HG02970 (cell line): ENCODE results near the gene NKX2-3.

Experiments used
- ATAC-seq: cut with Tn5 transposase; IDR thresholded peaks from one replicate; pipeline ENCODE4 v1.9.1; 2021; ENCODE audit warnings: mild to moderate bottlenecking, moderate library complexity, moderate number of reproducible peaks; ENCODE audit not compliant: unreplicated experiment, low FRiP score

Gene NKX2-3

DNA sequence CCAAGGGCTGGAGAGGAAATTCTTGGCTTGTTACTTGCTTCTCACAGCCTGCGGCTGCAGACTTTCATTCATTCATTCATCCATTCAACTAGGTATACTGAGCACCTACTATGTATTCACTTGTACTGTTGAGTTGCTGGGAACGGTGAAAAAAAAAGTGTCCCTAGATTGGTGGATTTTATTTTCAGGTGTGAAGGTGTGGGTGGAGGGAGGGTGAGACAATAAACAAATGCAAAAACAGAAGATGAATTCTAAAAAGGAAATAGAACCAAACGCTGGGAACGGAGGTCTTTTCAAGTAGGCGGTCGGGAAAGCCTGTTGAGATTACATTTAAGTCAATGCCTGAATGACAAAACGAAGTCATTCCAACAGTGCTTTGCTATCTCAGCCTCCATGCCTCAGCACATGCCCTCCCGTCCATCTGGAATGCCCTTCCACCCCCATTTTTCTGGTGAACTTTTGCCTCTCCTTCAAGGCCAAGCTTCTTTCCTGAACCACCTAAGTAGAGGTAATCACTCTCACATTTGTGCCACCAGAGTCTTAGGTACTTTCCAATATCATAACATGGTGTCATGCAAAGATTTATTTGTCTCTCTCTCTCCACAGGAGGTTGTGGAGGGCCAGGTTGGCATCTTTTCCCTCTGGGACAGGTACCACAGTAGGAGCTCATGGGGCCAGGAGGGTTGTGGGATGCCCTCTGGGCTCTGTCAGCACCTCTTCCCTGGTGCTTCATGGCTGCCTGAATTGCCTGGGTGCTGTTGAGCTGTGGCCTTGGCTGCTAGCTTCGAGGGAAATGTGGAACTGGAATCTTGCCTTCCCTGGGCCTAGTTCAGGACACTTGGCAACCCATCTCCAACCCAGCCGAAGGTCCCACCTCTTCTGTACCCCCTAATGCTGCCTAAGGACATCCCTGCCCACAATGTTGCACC lies 5.5 kb downstream of the NKX2-3 start:
- ATAC-seq: no peak

GRCh38 chr10:99539120-99539519 lies 6.4 kb downstream of the NKX2-3 start:
- ATAC-seq: no peak

GRCh38 chr10:99539820-99540219 lies 7.1 kb downstream of the NKX2-3 start:
- no peak for ATAC-seq

DNA sequence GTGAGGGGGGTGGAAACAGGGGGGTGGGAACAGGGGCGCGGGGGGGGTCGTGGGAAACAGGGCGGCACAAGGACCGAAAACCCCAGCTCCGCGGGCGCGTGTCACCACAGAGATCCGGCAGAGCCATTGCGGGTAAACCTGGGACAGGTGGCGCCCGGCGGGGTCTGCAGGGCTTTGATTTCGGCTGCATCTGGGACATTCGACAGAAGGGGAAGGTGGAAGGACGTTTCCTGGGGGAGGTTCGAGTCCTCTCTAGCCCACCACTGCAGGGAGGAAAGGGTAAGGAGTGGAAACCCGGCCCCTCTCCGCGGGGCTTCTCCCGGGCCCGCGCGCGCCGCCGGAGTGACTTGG lies 7.5 kb downstream of the NKX2-3 start:
- no peak for ATAC-seq

- ATAC-seq: no peak
Observed at GRCh38 chr10:99540657-99541531, 8.2 kb downstream of the NKX2-3 start.

- no peak for ATAC-seq
Observed at GRCh38 chr10:99544322-99544721, 11.6 kb downstream of the NKX2-3 start.

GRCh38 chr10:99548041-99548530 lies 15.3 kb downstream of the NKX2-3 start:
- ATAC-seq: no peak

GRCh38 chr10:99551158-99551557 lies 18.4 kb downstream of the NKX2-3 start:
- no peak for ATAC-seq

- no peak for ATAC-seq
Observed at GRCh38 chr10:99551616-99552015, 18.9 kb downstream of the NKX2-3 start.

DNA sequence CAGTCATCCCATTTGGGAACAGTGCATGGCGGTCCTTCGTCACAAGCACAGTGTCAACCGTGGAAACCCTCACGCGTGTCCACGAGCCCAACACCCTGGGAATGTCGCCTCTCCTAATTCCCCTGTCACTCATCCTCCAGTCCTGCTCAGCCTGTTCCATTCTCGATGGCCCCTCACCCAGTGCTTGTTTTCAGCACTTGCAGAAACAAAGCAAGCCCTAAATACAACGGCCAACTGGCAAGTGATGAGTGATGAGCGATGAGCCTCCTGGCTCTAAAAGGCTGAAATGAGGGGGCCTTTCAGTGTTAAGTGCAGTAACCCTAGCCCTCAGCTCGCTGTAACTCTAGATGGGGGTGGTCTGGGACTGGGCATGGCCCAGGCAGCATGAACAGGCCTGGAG lies 22.6 kb downstream of the NKX2-3 start:
- ATAC-seq: no peak

DNA sequence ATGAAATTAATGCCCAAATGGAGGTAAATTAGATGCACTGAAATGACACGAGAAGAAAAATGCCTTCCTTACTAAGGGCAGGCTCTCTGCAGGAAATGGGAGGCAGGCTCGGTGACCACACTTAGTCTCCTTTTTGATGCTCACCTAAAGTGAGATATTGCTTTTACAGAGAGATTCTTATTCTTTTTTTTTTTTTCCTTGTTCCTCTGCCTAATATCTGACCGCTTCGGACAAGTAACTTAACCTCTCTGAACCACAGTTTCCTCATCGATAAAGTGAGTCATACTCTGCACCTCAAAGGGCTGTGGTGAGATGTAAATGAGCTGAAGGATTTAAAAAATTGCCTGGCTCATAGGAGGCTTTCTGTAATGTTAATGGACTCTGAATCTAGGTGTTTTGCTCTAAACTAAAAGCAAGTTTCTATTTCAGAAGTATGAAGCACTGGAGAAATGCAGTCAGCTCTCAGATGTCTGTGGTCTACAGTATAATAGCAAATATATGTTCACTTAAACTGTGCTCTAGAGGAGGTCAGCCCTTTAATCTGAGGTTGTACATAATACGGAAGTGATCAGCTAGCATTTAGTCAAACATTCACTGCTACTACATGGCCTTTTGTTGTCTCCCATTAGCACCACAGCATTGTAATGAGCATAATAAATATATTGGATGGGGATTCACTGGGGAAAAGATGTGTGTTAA lies 23.2 kb downstream of the NKX2-3 start:
- peak; percentile 74 for ATAC-seq

GRCh38 chr10:99557044-99557443 lies 24.3 kb downstream of the NKX2-3 start:
- ATAC-seq: no peak

DNA sequence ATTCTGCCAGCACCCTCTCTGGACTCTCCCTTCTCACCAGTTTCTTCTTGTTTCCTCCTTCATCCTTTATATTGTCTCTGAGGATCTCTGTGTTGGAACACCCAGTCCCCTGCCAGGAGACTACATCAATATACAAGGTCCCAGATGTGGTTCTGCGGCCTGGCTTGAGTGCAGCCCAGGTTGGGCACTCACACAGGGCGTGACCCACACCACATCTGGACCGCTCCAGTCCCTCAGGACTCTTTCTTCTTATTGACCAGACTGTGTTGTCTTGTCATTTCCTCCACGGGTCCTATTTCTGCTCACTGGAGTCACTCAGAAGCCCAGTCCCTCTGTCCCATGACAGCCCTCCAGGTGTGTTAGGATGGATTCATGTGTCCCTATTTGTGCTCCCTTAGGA lies 26.0 kb downstream of the NKX2-3 start:
- no peak for ATAC-seq

DNA sequence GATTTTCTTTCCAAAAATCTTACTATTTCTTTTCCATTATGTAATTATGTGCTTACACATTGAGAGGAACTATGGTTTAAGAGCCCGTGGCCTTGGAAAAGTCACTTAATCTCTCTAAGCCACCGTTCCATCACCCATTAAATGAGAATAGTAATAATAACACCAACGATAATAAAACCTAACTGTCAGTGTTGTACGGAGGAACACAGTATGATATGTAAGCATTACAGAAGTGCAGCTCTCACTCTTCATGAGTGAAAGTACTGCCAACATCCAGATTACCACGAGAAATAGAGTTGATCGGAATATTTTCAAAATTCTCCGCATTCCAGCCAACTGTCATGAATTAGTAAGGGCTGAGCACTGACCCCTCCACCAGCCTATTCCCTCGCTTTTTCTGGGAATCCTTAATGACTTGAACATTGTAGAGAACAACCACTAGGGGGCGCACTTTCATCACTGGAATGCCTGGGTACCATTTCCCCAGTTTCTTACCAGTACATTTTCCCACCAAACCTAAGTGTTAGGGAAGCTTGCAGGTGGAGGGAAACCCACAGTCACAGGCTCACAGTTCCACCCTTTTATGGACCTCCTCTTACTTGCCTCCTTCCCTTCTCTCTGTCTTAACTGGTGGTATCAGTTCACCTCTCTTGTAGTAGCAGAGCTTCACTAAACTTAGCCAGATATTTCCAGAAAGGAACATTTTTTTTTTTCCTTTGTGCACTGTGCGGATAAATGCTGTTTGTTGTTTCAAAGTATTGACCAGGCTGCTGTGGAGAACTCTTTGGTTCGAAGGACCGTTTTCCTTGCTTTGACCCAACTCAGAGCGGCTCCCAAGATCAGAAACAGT lies 27.8 kb downstream of the NKX2-3 start:
- ATAC-seq: no peak

GRCh38 chr10:99562631-99563030 lies 29.9 kb downstream of the NKX2-3 start:
- ATAC-seq: no peak

DNA sequence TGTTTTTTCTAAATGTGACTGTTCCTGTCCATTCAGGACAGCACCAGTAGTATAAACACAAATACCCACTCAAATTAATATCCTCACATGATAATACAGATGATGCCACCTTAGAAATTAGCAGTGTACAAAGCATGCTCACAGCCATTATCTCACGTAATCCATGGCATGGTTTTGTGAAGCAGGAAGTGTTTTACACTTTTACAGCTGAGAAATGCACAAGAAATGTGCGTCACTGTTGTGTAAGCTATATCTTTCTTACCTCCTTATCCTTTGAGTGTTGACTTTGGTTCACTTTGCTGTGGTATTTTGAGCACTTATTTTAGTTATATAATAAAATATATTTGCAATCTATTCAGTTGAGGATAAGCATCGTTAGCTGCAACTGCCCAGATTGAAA lies 31.6 kb downstream of the NKX2-3 start:
- ATAC-seq: no peak

DNA sequence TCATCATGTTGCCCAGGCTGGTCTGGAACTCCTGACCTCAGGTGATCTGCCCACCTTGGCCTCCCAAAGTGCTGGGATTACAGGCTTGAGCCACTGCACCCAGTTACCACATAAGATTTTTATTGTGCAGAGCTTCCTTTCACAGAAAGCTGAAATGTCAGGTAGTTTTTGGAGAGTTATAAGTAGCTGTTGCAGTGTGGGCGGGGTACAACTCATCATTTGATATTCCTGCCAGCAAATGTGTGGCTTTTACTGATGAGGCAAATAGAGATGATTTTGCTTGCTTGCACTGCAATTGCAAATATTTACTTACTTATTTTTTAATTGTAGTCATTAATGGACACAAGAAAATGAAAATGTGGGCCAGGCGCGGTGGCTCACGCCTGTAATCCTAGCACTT lies 32.4 kb downstream of the NKX2-3 start:
- no peak for ATAC-seq

- no peak for ATAC-seq
Observed at GRCh38 chr10:99569253-99569939, 36.7 kb downstream of the NKX2-3 start.

DNA sequence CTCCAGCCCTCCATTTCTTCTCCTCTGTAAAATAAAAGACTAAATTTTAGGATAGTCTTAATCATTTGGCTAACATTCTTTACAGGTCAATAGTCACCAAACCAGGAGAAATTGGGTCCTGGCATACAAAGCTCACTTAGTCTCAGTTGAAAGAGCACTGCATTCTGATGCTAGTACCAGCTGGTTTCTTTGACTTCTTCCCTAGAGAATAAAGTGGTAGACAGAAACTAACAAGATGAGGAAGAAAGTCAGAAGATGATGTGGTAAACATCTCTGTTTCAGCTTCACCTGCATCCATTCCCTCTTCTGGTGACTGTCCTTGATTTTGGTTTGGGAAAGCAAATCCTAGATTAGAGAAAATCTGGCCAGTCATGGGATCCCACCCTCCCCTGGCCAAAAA lies 37.2 kb downstream of the NKX2-3 start:
- no peak for ATAC-seq
